CD4-positive, alpha-beta T cell (primary cell): ENCODE data around the gene TATDN2. TPM values are rescaled to one million over a fixed set of nuclear protein-coding genes. Genes with fewer than 3 reads are reported as not detected.
"Not testable (repeated sequence)": the region's sequence is repeated elsewhere in the genome, so short reads cannot be mapped to it uniquely, and the experiment has no call there.

Source experiments
- ATAC-seq: fragments of 200-7000 bp; cut with Tn5 transposase; one replicate; pipeline ENCODE4 v1.10.0; 2022; ENCODE audit warnings: mild to moderate bottlenecking; ENCODE audit not compliant: poor library complexity
- CTCF ChIA-PET: fragments of 350-600 bp; sonication (Branson Sonifier 250); formaldehyde crosslinking; loops from one replicate; lab custom pipeline; 2021; ENCODE audit warnings: antibody characterized with exemption, inconsistent platforms; lab: Charles Lee
- POLR2A ChIA-PET: fragments of 350-600 bp; sonication (Branson Sonifier 250); formaldehyde crosslinking; loops from one replicate; lab custom pipeline; 2021; ENCODE audit warnings: antibody characterized with exemption, inconsistent platforms; lab: Charles Lee
- DNase-seq, 14 experiments: peaks; one replicate each; pipeline ENCODE4 v3.0.0-alpha.2; 2013 to 2020; ENCODE audit warnings: mixed read lengths in 2 of 14
- H3K27ac ChIP-seq, 2 donors: one replicate each; pipeline versions ENCODE4 v1.5.1 to v1.7.0; 2013; ENCODE audit warnings: low read length in 2 of 2, low read depth in 1 of 2, mild to moderate bottlenecking in 1 of 2
- H3K27me3 ChIP-seq, 2 experiments: 1 replicate in 1 of 2; 2 replicates in 1 of 2; pipeline versions ENCODE4 v1.6.1 to v1.7.0; 2013; ENCODE audit warnings: low read length in 2 of 2, control low read depth in 1 of 2, mild to moderate bottlenecking in 1 of 2, moderate library complexity in 1 of 2; ENCODE audit not compliant: insufficient read depth in 2 of 2, control insufficient read depth in 1 of 2
- H3K36me3 ChIP-seq: one replicate; pipeline ENCODE4 v1.6.1; 2013; ENCODE audit warnings: low read length, control low read depth; ENCODE audit not compliant: insufficient read depth
- H3K4me1 ChIP-seq: one replicate; pipeline ENCODE4 v1.6.1; 2013; ENCODE audit warnings: low read length, control low read depth; ENCODE audit not compliant: insufficient read depth
- H3K4me3 ChIP-seq: one replicate; pipeline ENCODE4 v1.5.1; 2013; ENCODE audit warnings: mild to moderate bottlenecking, low read length, moderate library complexity
- H3K9me3 ChIP-seq, 2 experiments: 1 replicate in 1 of 2; 2 replicates in 1 of 2; pipeline versions ENCODE4 v1.6.1 to v1.7.0; 2013; ENCODE audit warnings: low read length in 2 of 2, mild to moderate bottlenecking in 2 of 2, control low read depth in 1 of 2, moderate library complexity in 1 of 2; ENCODE audit not compliant: control insufficient read depth in 1 of 2, insufficient read depth in 1 of 2
- H3K27ac Mint-ChIP-seq: one replicate; pipeline ENCODE4 v1.8.0; 2020; ENCODE audit warnings: mixed read lengths
- H3K27me3 Mint-ChIP-seq: one replicate; pipeline ENCODE4 v1.8.0; 2021; ENCODE audit warnings: mixed read lengths
- H3K36me3 Mint-ChIP-seq: one replicate; pipeline ENCODE4 v1.8.0; 2021; ENCODE audit warnings: low read depth, mixed read lengths
- H3K4me1 Mint-ChIP-seq: one replicate; pipeline ENCODE4 v1.8.0; 2021; ENCODE audit warnings: low read depth, mixed read lengths
- H3K4me3 Mint-ChIP-seq: one replicate; pipeline ENCODE4 v1.8.0; 2020; ENCODE audit warnings: mild to moderate bottlenecking, mixed read lengths
- H3K9me3 Mint-ChIP-seq: one replicate; pipeline ENCODE4 v1.8.0; 2020; ENCODE audit warnings: mixed read lengths
- intact Hi-C, 2 experiments: fragments of 100-400 bp; cut with DNase I in 1 of 2; cut with micrococcal nuclease in 1 of 2; formaldehyde crosslinking; loops; one replicate each; pipeline versions ENCODE4 v1.15.1 to v1.9.0; 2023 to 2025; cut with DNase I, micrococcal nuclease
- total RNA-seq, 174 experiments: library from RNA in 2 of 174; stranded (reverse) in 2 of 174; gene quantifications; one replicate each; pipeline ENCODE4 v1.2.3 and lab custom pipeline; 2021 to 2026
- TF ChIP-seq, protein P1 (sequence below): fragments of 200-600 bp; IDR thresholded peaks from one replicate; pipeline ENCODE4 v1.8.0; 2022; ENCODE audit warnings: antibody characterized with exemption, mild to moderate bottlenecking

TATDN2 gene
- total RNA-seq, 2 experiments from 2014 or later = 48.7 to 50.2 TPM

DNA sequence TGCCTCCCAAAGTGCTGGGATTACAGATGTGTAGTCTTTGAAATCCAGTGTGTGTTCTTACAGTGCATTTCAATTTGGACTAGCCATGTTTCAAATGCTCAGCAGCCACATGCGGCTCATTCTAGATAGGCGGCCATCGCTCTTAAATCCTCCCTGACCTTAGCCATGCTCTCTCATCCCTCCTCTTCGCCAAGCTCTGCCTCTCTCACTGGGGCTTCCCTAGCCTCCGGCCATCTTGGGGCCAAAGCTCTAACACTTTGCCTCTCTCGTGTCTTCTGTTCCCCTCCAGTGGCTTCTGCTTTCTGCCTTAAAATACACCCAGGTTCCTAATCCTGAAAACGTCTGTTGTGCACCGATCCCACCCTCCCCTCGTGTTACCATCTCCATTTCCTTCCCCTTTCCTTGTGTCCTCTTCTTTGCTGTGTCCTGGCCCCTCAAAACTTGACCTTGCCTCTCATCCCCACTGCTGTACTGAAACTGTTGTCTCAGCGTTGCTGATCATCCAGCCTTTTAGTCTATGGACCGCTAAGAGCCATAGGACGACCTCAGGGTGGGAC is 45.8 kb downstream of the TATDN2 start:
- Mint-ChIP-seq H3K36me3 (peaks cover 65% of the 10 kb centered on the region), H3K4me1 (peaks cover 9% of the 10 kb centered on the region), H3K9me3 (no peaks in the 10 kb centered on the region), H3K27me3 (no peaks in the 10 kb centered on the region), H3K27ac (no peak overlapping the region), H3K4me3 (no peak overlapping the region)
- intact Hi-C loops = no loop called here
- no peaks in the 10 kb centered on the region for H3K9me3 ChIP-seq
- ATAC-seq = no peak
- no peak overlapping the region for H3K27ac ChIP-seq
- peaks cover 28% of the 10 kb centered on the region for H3K36me3 ChIP-seq
- no peak for DNase-seq
- ChIA-PET CTCF (no interaction called here), POLR2A (no interaction called here)
- peaks cover 2% of the 10 kb centered on the region for H3K4me1 ChIP-seq
- no peak overlapping the region for H3K4me3 ChIP-seq
- no peaks in the 10 kb centered on the region for H3K27me3 ChIP-seq
- TF ChIP-seq, protein P1, sequence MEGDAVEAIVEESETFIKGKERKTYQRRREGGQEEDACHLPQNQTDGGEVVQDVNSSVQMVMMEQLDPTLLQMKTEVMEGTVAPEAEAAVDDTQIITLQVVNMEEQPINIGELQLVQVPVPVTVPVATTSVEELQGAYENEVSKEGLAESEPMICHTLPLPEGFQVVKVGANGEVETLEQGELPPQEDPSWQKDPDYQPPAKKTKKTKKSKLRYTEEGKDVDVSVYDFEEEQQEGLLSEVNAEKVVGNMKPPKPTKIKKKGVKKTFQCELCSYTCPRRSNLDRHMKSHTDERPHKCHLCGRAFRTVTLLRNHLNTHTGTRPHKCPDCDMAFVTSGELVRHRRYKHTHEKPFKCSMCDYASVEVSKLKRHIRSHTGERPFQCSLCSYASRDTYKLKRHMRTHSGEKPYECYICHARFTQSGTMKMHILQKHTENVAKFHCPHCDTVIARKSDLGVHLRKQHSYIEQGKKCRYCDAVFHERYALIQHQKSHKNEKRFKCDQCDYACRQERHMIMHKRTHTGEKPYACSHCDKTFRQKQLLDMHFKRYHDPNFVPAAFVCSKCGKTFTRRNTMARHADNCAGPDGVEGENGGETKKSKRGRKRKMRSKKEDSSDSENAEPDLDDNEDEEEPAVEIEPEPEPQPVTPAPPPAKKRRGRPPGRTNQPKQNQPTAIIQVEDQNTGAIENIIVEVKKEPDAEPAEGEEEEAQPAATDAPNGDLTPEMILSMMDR = no peak

DNA sequence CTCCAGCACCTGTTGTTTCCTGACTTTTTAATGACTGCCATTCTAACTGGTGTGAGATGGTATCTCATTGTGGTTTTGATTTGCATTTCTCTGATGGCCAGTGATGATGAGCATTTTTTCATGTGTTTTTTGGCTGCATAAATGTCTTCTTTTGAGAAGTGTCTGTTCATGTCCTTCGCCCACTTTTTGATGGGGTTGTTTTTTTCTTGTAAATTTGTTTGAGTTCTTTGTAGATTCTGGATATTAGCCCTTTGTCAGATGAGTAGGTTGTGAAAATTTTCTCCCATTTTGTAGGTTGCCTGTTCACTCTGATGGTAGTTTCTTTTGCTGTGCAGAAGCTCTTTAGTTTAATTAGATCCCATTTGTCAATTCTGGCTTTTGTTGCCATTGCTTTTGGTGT is 49.8 kb downstream of the TATDN2 start:
- H3K4me3 ChIP-seq, H3K4me1 ChIP-seq, H3K27ac Mint-ChIP-seq, DNase-seq, H3K4me3 Mint-ChIP-seq, H3K27me3 ChIP-seq, H3K27me3 Mint-ChIP-seq, POLR2A ChIA-PET, H3K9me3 ChIP-seq, H3K27ac ChIP-seq, intact Hi-C loops, ATAC-seq, H3K4me1 Mint-ChIP-seq, H3K9me3 Mint-ChIP-seq, CTCF ChIA-PET: not testable (repeated sequence)
- peaks cover 38% of the 10 kb centered on the region for H3K36me3 ChIP-seq
- H3K36me3 Mint-ChIP-seq = peaks cover 77% of the 10 kb centered on the region

DNA sequence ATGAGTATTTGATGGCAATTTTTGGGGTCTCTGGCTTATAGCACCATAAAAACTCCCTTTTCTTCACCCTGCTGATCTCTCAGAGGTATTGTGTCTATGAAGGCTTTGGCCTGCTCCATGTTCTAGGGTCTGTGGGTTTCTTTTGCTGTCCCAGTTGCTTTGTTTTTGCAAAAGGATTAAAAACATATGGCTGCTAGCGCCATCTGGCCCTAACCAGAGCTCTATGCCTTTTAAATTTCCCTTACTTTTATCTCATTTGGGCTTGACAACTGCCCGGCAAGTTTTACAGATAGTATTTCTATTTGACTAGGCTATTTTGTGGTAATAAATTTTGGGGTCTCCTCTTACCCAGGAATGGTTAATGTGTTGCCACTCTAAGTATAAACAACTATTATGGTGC is 50.9 kb downstream of the TATDN2 start:
- H3K27ac ChIP-seq = no peak overlapping the region
- TF ChIP-seq, protein P1 = no peak
- DNase-seq = no peak
- H3K4me1 ChIP-seq = peaks cover 7% of the 10 kb centered on the region
- Mint-ChIP-seq H3K4me1 (peaks cover 8% of the 10 kb centered on the region), H3K9me3 (no peaks in the 10 kb centered on the region), H3K36me3 (peaks cover 82% of the 10 kb centered on the region), H3K4me3 (no peak overlapping the region), H3K27ac (peak overlapping the region; percentile 49), H3K27me3 (no peaks in the 10 kb centered on the region)
- ChIA-PET CTCF (interaction anchor here (0.6 kb wide), 1 partner anchor 564 kb away, joined by 3 read pairs; no protein-coding TSS in a partner anchor), POLR2A (no interaction called here)
- intact Hi-C loops = no loop called here
- H3K9me3 ChIP-seq = no peaks in the 10 kb centered on the region
- H3K36me3 ChIP-seq = peaks cover 49% of the 10 kb centered on the region
- H3K4me3 ChIP-seq = no peak overlapping the region
- ATAC-seq = no peak
- no peaks in the 10 kb centered on the region for H3K27me3 ChIP-seq

DNA sequence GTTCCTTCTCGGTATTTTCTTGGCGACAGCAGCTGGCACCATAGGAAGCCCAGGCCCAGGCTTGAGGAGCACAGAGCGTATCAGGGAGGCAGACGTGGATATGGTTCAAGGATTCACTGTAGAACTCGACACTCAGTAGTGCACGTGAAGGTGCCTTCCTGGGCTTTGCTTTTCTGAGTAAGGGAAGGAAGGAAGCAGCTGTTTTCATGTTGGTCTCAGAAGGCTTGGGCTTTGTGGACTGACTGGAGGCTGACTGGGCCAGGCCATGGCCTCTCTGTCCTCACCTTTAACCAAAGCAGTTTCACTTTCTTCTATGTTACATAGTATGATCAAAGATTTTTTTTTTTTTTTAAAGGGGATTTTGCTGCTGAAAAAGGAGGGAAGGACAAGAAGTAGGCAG is 51.4 kb downstream of the TATDN2 start:
- no peak for ATAC-seq
- CTCF ChIA-PET = no interaction called here
- Histone ChIP-seq H3K4me3 (no peak overlapping the region), H3K27ac (no peak overlapping the region), H3K9me3 (no peaks in the 10 kb centered on the region), H3K4me1 (peaks cover 5% of the 10 kb centered on the region), H3K36me3 (peaks cover 54% of the 10 kb centered on the region), H3K27me3 (no peaks in the 10 kb centered on the region)
- DNase-seq = no peak
- H3K4me3 Mint-ChIP-seq = no peak overlapping the region
- no peaks in the 10 kb centered on the region for H3K27me3 Mint-ChIP-seq
- TF ChIP-seq, protein P1 = no peak
- intact Hi-C loops = no loop called here
- POLR2A ChIA-PET = no interaction called here
- H3K4me1 Mint-ChIP-seq = peaks cover 8% of the 10 kb centered on the region
- H3K36me3 Mint-ChIP-seq = peaks cover 81% of the 10 kb centered on the region
- peak overlapping the region; percentile 49 for H3K27ac Mint-ChIP-seq
- no peaks in the 10 kb centered on the region for H3K9me3 Mint-ChIP-seq
